K562 (cell line): ENCODE measurements around the gene ZNF410. TPM values are rescaled to one million over a fixed set of nuclear protein-coding genes. Genes with fewer than 3 reads are reported as not detected.

Experiments
- ATAC-seq: fragments of 200-7000 bp; cut with Tn5 transposase; 3 replicates; pipeline ENCODE4 v1.9.1; 2020; ENCODE audit warnings: moderate library complexity
- BruUV-seq: library from RNA; stranded (reverse); fragments of 400-500 nt; replicated peaks from 2 replicates; lab custom pipeline; 2021; lab: Mats Ljungman, UMichigan
- CTCF ChIA-PET: fragments of 300-600 bp; formaldehyde crosslinking; extraction: SDS; loops from one replicate; lab custom pipeline; 2021; ENCODE audit warnings: low intra/inter-chr PET ratio; lab: Yijun Ruan, JAX
- POLR2A ChIA-PET: fragments of 300-600, 350-650 bp; sonication (Branson Sonifier 250); formaldehyde crosslinking; extraction: SDS; loops from one replicate; lab custom pipeline; 2021; ENCODE audit warnings: antibody characterized with exemption, inconsistent platforms; lab: Yijun Ruan, JAX
- DNase-seq, 4 experiments: peaks; one replicate each; pipeline versions ENCODE4 v3.0.0 to v3.0.0-alpha.2; 2011 to 2018; ENCODE audit warnings: low spot score in 3 of 4, mixed read lengths in 3 of 4; ENCODE audit errors: extremely low read depth in 1 of 4
- FAIRE-seq: peaks from 2 replicates; lab custom pipeline; 2011; peaks lifted over from hg19 to GRCh38; lab: Jason Lieb, UNC
- H2AFZ ChIP-seq: 2 replicates; pipeline ENCODE4 v1.6.0; 2011; ENCODE audit warnings: low read depth, low read length, control low read depth, inconsistent platforms
- H3K27ac ChIP-seq: fragments of 200-600 bp; 3 replicates; pipeline ENCODE4 v1.8.0; 2011; ENCODE audit warnings: low read depth, mild to moderate bottlenecking, control low read depth, inconsistent platforms, low read length, moderate library complexity, mixed read lengths; ENCODE audit errors: extremely low read depth
- H3K27me3 ChIP-seq, 2 experiments: fragments of 300-600 bp in 1 of 2; 2 replicates in 1 of 2; 3 replicates in 1 of 2; pipeline versions ENCODE4 v1.6.0 to v1.8.0; 2011; ENCODE audit warnings: inconsistent platforms in 2 of 2, low read length in 2 of 2, mild to moderate bottlenecking in 1 of 2, mixed read lengths in 1 of 2, moderate library complexity in 1 of 2; ENCODE audit not compliant: control insufficient read depth in 2 of 2, insufficient read depth in 2 of 2
- H3K36me3 ChIP-seq: fragments of 300-600 bp; 3 replicates; pipeline ENCODE4 v1.8.0; 2011; ENCODE audit warnings: mild to moderate bottlenecking, low read length, inconsistent platforms; ENCODE audit not compliant: control insufficient read depth, insufficient read depth
- H3K4me1 ChIP-seq, 2 experiments: fragments of 200-600 bp in 1 of 2; replicated peaks in 1 of 2; 2 replicates in 1 of 2; 3 replicates in 1 of 2; pipeline versions ENCODE4 v1.5.1 to v1.8.0; 2011; ENCODE audit warnings: inconsistent platforms in 2 of 2, low read length in 2 of 2, mild to moderate bottlenecking in 1 of 2, mixed read lengths in 1 of 2, moderate library complexity in 1 of 2; ENCODE audit not compliant: control insufficient read depth in 2 of 2, insufficient read depth in 2 of 2
- H3K4me2 ChIP-seq: 2 replicates; pipeline ENCODE4 v1.6.1; 2011; ENCODE audit warnings: low read length, control low read depth, inconsistent platforms, mixed read lengths; ENCODE audit not compliant: insufficient read depth
- H3K4me3 ChIP-seq: fragments of 200-600 bp; sonication (generic), shearing (Covaris generic); 2 replicates; pipeline ENCODE4 v1.5.1; 2016; ENCODE audit warnings: control low read depth, inconsistent platforms
- H3K79me2 ChIP-seq: fragments of 200-600 bp; 3 replicates; pipeline ENCODE4 v1.8.0; 2011; ENCODE audit warnings: low read length, inconsistent platforms; ENCODE audit not compliant: control insufficient read depth, insufficient read depth
- H3K9ac ChIP-seq, 2 experiments: 2 replicates each; pipeline versions ENCODE4 v1.6.0 to v1.6.1; 2011; ENCODE audit warnings: low read depth in 2 of 2, low read length in 2 of 2, control low read depth in 1 of 2, inconsistent platforms in 1 of 2, mild to moderate bottlenecking in 1 of 2, mixed read lengths in 1 of 2; ENCODE audit not compliant: insufficient read depth in 1 of 2
- H3K9me1 ChIP-seq: one replicate; pipeline ENCODE4 v1.6.0; 2011; ENCODE audit warnings: inconsistent platforms, mild to moderate bottlenecking, low read length, moderate library complexity; ENCODE audit not compliant: control insufficient read depth, insufficient read depth
- H3K9me3 ChIP-seq: replicated peaks from 2 replicates; pipeline ENCODE4 v1.5.1; 2011; ENCODE audit warnings: low read depth, low read length, inconsistent platforms; ENCODE audit not compliant: control insufficient read depth, insufficient read depth
- H4K20me1 ChIP-seq: replicated peaks from 2 replicates; pipeline ENCODE4 v1.6.1; 2011; ENCODE audit warnings: low read length, inconsistent platforms, mixed read lengths; ENCODE audit not compliant: control insufficient read depth, insufficient read depth
- ESRRA ChIP-seq: fragments of 450-650 bp; IDR thresholded peaks from 2 replicates; pipeline ENCODE4 v1.6.1; 2014; ENCODE audit warnings: low read depth, mild to moderate bottlenecking, moderate library complexity, borderline replicate concordance
- HDAC1 ChIP-seq, 2 experiments: fragments of 450-650 bp; IDR thresholded peaks; 2 replicates each; pipeline ENCODE4 v1.6.1; 2016 to 2017; ENCODE audit warnings: inconsistent platforms in 1 of 2, mild to moderate bottlenecking in 1 of 2, moderate library complexity in 1 of 2
- HDGF ChIP-seq: fragments of 450-650 bp; IDR thresholded peaks from 2 replicates; pipeline ENCODE4 v1.6.1; 2016
- MLX ChIP-seq, 2 experiments: fragments of 450-650 bp in 1 of 2; sonication (generic) in 1 of 2; formaldehyde crosslinking; conservative IDR thresholded peaks; 2 replicates each; pipeline versions ENCODE4 v1.4.0 to v1.8.1; 2020 to 2022; ENCODE audit warnings: mild to moderate bottlenecking in 1 of 2, missing genetic modification reagents in 1 of 2
- MYC ChIP-seq, 2 experiments: fragments of 250-450 bp in 1 of 2; sonication (Bioruptor Pico) in 1 of 2; IDR thresholded peaks; 2 replicates each; pipeline versions ENCODE4 v1.5.1 to v1.6.1; 2012 to 2021; ENCODE audit warnings: low read depth in 2 of 2, borderline replicate concordance in 1 of 2, improper control_type of control experiment in 1 of 2, low read length in 1 of 2, mild to moderate bottlenecking in 1 of 2, moderate library complexity in 1 of 2
- POLR2H ChIP-seq: IDR thresholded peaks from 2 replicates; pipeline ENCODE4 v1.6.1; 2016; ENCODE audit warnings: missing genetic modification characterization, low read depth, mild to moderate bottlenecking, control low read depth, missing compliant biosample characterization, moderate library complexity
- SAFB2 ChIP-seq: fragments of 200-400 bp; formaldehyde crosslinking; IDR thresholded peaks from 2 replicates; pipeline ENCODE4 v1.6.1; 2018; ENCODE audit warnings: borderline replicate concordance, low read length, low read depth, moderate library complexity; ENCODE audit not compliant: severe bottlenecking
- UBTF ChIP-seq, 2 experiments: IDR thresholded peaks; 2 replicates each; pipeline ENCODE4 v1.6.1; 2012; ENCODE audit warnings: improper control_type of control experiment in 2 of 2, low read depth in 2 of 2, low read length in 2 of 2, borderline replicate concordance in 1 of 2
- ZBTB34 ChIP-seq: fragments of 250-450 bp; sonication (Bioruptor Pico); IDR thresholded peaks from 2 replicates; pipeline ENCODE4 v1.8.0; 2021; ENCODE audit warnings: mild to moderate bottlenecking, moderate library complexity
- ZNF212 ChIP-seq: fragments of 450-650 bp; formaldehyde crosslinking; IDR thresholded peaks from 2 replicates; pipeline ENCODE4 v1.4.0; 2020; ENCODE audit warnings: mild to moderate bottlenecking
- WGBS: fragments of 100-300 bp; shearing (Covaris generic); methylation state at CpG from one replicate; pipeline ENCODE4 v1.1.6; 2016; ENCODE audit warnings: low coverage, mixed read lengths; ENCODE audit not compliant: insufficient coverage; ENCODE audit errors: missing lambda C conversion rate; 5-methylcytosine and 5-hydroxymethylcytosine counted together
- in situ Hi-C: fragments of 300-500 bp; cut with MboI; formaldehyde crosslinking; loops from 4 replicates; pipeline ENCODE4 v1.15.0; 2018; ENCODE audit warnings: inconsistent platforms, mixed read lengths
- intact Hi-C: fragments of 100-400 bp; cut with micrococcal nuclease; formaldehyde crosslinking; loops from 2 replicates; pipeline ENCODE4 v1.14.2; 2022
- polyA plus RNA-seq, 8 experiments: library from polyadenylated mRNA; depleted of rRNA in 4 of 8; stranded (reverse) in 5 of 8; unstranded in 3 of 8; fragments of >200 nt; fragmentation: Nextera tagmentation in 2 of 8; fragmentation: Illumina TruSeq in 1 of 8; extraction: Ambion mirVana in 2 of 8; extraction: Trizol in 1 of 8; gene quantifications; 2 replicates each; pipeline versions ENCODE4 v1.2.1 to v1.2.3, GENCODE V29; 2011 to 2014; ENCODE audit warnings: inconsistent platforms in 1 of 8, missing spikeins in 1 of 8
- total RNA-seq, 7 experiments: library from RNA; depleted of rRNA in 6 of 7; stranded (reverse); fragments of >200 nt in 6 of 7; fragmentation: Illumina TruSeq in 2 of 7; extraction: Trizol in 2 of 7; gene quantifications; 2 replicates each; pipeline versions ENCODE4 v1.2.1 to v1.2.3, GENCODE V29; 2011 to 2021; ENCODE audit warnings: low replicate concordance in 1 of 7
- TF ChIP-seq, protein P1 (sequence below): sonication (generic); formaldehyde crosslinking; IDR thresholded peaks from 2 replicates; pipeline ENCODE4 v1.8.0; 2023; ENCODE audit warnings: missing genetic modification reagents, mild to moderate bottlenecking, borderline replicate concordance

The ZNF410 gene
- total and polyA plus RNA-seq, 9 of the 15 experiments (the other 6 are each of a cell fraction or from before 2014, with no cell fraction given) = 20.5 to 64.8 (median 38.7) TPM

DNA sequence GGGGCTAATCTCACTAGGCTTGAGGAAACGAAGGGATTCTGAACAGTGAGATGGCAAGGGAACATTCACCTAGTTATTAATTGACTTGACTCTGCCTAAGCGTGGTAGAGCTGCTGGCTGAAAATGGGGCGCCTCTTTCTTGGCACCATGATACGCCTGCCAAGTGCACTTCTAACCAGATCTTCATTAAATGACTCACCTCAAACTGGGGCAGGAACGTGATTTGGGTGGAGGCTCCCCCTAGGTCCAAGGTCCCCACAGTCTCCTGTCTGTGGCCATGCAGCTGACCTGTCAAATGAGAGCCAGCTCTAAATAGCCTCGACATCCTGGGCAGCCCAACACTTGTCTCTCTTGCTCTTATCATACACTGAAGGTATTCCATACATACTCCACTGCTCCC lies 89.5 kb downstream of the ZNF410 start:
- no peaks in the 10 kb centered on the region for H3K79me2 ChIP-seq
- no peaks in the 10 kb centered on the region; a peak in 2 of 5 replicates for H3K4me1 ChIP-seq
- H3K4me2 ChIP-seq = no peak overlapping the region
- no peaks in the 10 kb centered on the region for H3K9me3 ChIP-seq
- FAIRE-seq (no peak), DNase-seq (no peak), ATAC-seq (no peak)
- no peaks in the 10 kb centered on the region for H4K20me1 ChIP-seq
- H3K9me1 ChIP-seq = no peaks in the 10 kb centered on the region
- no TSS peak for BruUV-seq
- no peak overlapping the region for H3K4me3 ChIP-seq
- H3K27me3 ChIP-seq = no peaks in the 10 kb centered on the region
- ChIA-PET POLR2A (interaction anchor here (0.5 to 1.3 kb wide), 2 partner anchors 14 to 18 kb away, joined by 3 read pairs; no protein-coding TSS in a partner anchor), CTCF (no interaction called here)
- H3K9ac ChIP-seq = no peak overlapping the region
- peaks cover 21% of the 10 kb centered on the region; the same call in 1 of the 3 replicates for H3K36me3 ChIP-seq
- no peak overlapping the region for H3K27ac ChIP-seq
- WGBS = 75% methylated on average over 6 of the region's 6 CpGs
- in situ Hi-C loops (no loop called here), intact Hi-C loops (no loop called here)
- H2AFZ ChIP-seq = no peak overlapping the region
- TF ChIP-seq POLR2H (no peak), ESRRA (no peak), HDGF (no peak), MLX (CRISPR knock-in tag; conservative IDR thresholded peaks at IDR 0.05) (no peak), SAFB2 (no peak), ZNF212 (CRISPR knock-in tag) (no peak), MYC (IDR thresholded peaks at IDR 0.05; ENCODE audit: low read depth, low read length) (no peak), MYC (CRISPR knock-in tag; IDR thresholded peaks at IDR 0.05; ENCODE audit: borderline replicate concordance, low read depth) (no peak), ZBTB34 (CRISPR knock-in tag) (no peak), UBTF (IDR thresholded peaks at IDR 0.05; ENCODE audit: borderline replicate concordance in 1 of 2, low read depth in 2 of 2, low read length in 2 of 2) (no peak), HDAC1 (IDR thresholded peaks at IDR 0.05) (no peak)
- TF ChIP-seq, protein P1, sequence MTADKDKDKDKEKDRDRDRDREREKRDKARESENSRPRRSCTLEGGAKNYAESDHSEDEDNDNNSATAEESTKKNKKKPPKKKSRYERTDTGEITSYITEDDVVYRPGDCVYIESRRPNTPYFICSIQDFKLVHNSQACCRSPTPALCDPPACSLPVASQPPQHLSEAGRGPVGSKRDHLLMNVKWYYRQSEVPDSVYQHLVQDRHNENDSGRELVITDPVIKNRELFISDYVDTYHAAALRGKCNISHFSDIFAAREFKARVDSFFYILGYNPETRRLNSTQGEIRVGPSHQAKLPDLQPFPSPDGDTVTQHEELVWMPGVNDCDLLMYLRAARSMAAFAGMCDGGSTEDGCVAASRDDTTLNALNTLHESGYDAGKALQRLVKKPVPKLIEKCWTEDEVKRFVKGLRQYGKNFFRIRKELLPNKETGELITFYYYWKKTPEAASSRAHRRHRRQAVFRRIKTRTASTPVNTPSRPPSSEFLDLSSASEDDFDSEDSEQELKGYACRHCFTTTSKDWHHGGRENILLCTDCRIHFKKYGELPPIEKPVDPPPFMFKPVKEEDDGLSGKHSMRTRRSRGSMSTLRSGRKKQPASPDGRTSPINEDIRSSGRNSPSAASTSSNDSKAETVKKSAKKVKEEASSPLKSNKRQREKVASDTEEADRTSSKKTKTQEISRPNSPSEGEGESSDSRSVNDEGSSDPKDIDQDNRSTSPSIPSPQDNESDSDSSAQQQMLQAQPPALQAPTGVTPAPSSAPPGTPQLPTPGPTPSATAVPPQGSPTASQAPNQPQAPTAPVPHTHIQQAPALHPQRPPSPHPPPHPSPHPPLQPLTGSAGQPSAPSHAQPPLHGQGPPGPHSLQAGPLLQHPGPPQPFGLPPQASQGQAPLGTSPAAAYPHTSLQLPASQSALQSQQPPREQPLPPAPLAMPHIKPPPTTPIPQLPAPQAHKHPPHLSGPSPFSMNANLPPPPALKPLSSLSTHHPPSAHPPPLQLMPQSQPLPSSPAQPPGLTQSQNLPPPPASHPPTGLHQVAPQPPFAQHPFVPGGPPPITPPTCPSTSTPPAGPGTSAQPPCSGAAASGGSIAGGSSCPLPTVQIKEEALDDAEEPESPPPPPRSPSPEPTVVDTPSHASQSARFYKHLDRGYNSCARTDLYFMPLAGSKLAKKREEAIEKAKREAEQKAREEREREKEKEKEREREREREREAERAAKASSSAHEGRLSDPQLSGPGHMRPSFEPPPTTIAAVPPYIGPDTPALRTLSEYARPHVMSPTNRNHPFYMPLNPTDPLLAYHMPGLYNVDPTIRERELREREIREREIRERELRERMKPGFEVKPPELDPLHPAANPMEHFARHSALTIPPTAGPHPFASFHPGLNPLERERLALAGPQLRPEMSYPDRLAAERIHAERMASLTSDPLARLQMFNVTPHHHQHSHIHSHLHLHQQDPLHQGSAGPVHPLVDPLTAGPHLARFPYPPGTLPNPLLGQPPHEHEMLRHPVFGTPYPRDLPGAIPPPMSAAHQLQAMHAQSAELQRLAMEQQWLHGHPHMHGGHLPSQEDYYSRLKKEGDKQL (CRISPR knock-in tag) = no peak
